ENCODE results near the gene NPEPPS.

NPEPPS gene

GRCh38 chr17:47653442-47653841, 122.5 kb downstream of the NPEPPS start:
- in situ Hi-C loops (cut with MboI; ENCODE audit: low sequenced_read_pairs): no loop called here

GRCh38 chr17:47654991-47655390, 124.1 kb downstream of the NPEPPS start:
- in situ Hi-C loops (cut with MboI; ENCODE audit: low sequenced_read_pairs): no loop called here

- in situ Hi-C loops (cut with MboI; ENCODE audit: low sequenced_read_pairs): no loop called here
Observed at GRCh38 chr17:47660064-47660492, 129.2 kb downstream of the NPEPPS start.

GRCh38 chr17:47663912-47664623, 133.2 kb downstream of the NPEPPS start:
- in situ Hi-C loops (cut with MboI; ENCODE audit: low sequenced_read_pairs): no loop called here

- in situ Hi-C loops (cut with MboI; ENCODE audit: low sequenced_read_pairs): no loop called here
Observed at GRCh38 chr17:47664624-47664941, 133.7 kb downstream of the NPEPPS start.

GRCh38 chr17:47665655-47666054, 134.7 kb downstream of the NPEPPS start:
- in situ Hi-C loops (cut with MboI; ENCODE audit: low sequenced_read_pairs): no loop called here

- in situ Hi-C loops (cut with MboI; ENCODE audit: low sequenced_read_pairs): no loop called here
Observed at GRCh38 chr17:47669081-47669480, 138.2 kb downstream of the NPEPPS start.

GRCh38 chr17:47670064-47670463, 139.2 kb downstream of the NPEPPS start:
- in situ Hi-C loops (cut with MboI; ENCODE audit: low sequenced_read_pairs): no loop called here

Measured in HL-60/S4 treated with retinoic acid at 250 ng/mL for 4 days and 3 days (cell line).